Measurements from ENCODE around the gene KRT76. TPM values are rescaled to one million over a fixed set of nuclear protein-coding genes. Genes with fewer than 3 reads are reported as not detected.

Gene KRT76
- total and polyA plus RNA-seq, 5 experiments from 2014 or later = not detected

- POLR2A ChIA-PET = no interaction called here
- no peaks in the 10 kb centered on the region for H3K36me3 Mint-ChIP-seq
- H3K4me3 Mint-ChIP-seq = no peak overlapping the region
- no peaks in the 10 kb centered on the region for H3K9me3 Mint-ChIP-seq
- H3K27me3 Mint-ChIP-seq = peaks cover 1 to 13% (median 12%) of the 10 kb centered on the region in 5 donors
- DNase-seq (no peak), ATAC-seq (no peak)
- no peaks in the 10 kb centered on the region for H3K4me1 Mint-ChIP-seq
- peak overlapping the region in 1 of 10 donors; percentile 21 for H3K27ac Mint-ChIP-seq
Observed at GRCh38 chr12:52779914-52780313, 2.8 kb upstream of the KRT76 start.

DNA sequence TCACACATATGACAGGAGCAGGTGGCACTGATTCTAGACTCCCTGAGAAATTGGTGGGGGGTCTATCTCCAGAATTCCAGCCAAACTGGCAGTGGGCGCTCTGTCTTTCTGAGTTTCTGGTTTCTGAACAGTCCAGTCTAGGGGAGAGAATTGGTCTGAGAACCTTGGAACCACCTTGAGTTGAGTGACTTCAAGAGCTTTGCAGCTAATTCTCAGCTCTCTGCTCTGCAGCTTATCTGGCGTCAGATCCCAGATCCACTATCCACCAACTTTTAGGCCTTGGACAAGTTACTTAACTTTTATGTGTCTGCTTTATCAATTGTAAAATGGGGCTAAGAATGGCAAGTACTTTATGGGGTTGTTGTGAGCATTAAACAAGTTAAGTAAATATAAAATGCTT is 1.7 kb upstream of the KRT76 start:
- Mint-ChIP-seq H3K4me3 (no peak overlapping the region), H3K27me3 (peaks cover 0 to 9% (median 4%) of the 10 kb centered on the region in 5 donors), H3K27ac (peak overlapping the region in 1 of 10 donors; percentile 82), H3K36me3 (no peaks in the 10 kb centered on the region), H3K9me3 (no peaks in the 10 kb centered on the region), H3K4me1 (no peaks in the 10 kb centered on the region)
- POLR2A ChIA-PET = no interaction called here
- DNase-seq (no peak), ATAC-seq (no peak)

- DNase-seq = no peak
- H3K36me3 Mint-ChIP-seq = no peaks in the 10 kb centered on the region
- peaks cover 0 to 8% (median 1%) of the 10 kb centered on the region in 5 donors for H3K27me3 Mint-ChIP-seq
- H3K4me1 Mint-ChIP-seq = no peaks in the 10 kb centered on the region
- H3K27ac Mint-ChIP-seq = peak overlapping the region in 2 of 10 donors; percentile 41 to 62
- POLR2A ChIA-PET = no interaction called here
- H3K9me3 Mint-ChIP-seq = no peaks in the 10 kb centered on the region
- no peak overlapping the region for H3K4me3 Mint-ChIP-seq
- ATAC-seq = no peak
Observed at GRCh38 chr12:52777566-52777965, 421 bp upstream of the KRT76 start.

DNA sequence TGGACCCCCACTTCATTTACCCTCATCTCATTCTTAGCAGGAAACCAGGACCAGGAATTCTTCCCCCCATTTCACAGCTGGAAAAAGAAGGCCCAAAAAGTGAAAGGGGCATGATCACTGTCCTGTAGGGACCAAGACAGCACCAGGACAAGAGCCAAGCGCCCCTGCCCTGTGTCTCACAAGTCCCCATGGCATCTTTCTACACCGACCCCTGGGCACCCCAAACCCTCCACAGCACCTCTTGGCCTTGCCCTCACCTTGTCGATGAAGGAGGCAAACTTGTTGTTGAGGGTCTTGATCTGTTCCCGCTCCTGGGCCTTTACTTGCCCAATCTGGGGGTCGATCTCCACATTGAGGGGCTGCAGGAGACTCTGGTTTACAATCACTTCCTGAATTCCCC is 710 bp downstream of the KRT76 start:
- no peaks in the 10 kb centered on the region for H3K4me1 Mint-ChIP-seq
- no peaks in the 10 kb centered on the region for H3K9me3 Mint-ChIP-seq
- peaks cover 0 to 8% (median 1%) of the 10 kb centered on the region in 5 donors for H3K27me3 Mint-ChIP-seq
- H3K4me3 Mint-ChIP-seq = no peak overlapping the region
- POLR2A ChIA-PET = no interaction called here
- H3K27ac Mint-ChIP-seq = peak overlapping the region in 3 of 10 donors; percentile 8 to 91 (median 70)
- DNase-seq (no peak), ATAC-seq (no peak)
- no peaks in the 10 kb centered on the region for H3K36me3 Mint-ChIP-seq

GRCh38 chr12:52774629-52775250 is 2.4 kb downstream of the KRT76 start:
- Mint-ChIP-seq H3K4me3 (no peak overlapping the region), H3K9me3 (no peaks in the 10 kb centered on the region), H3K27ac (peak overlapping the region in 1 of 10 donors; percentile 33), H3K27me3 (peaks cover 0 to 8% (median 0%) of the 10 kb centered on the region in 5 donors), H3K36me3 (no peaks in the 10 kb centered on the region), H3K4me1 (no peaks in the 10 kb centered on the region)
- DNase-seq (no peak), ATAC-seq (no peak)
- POLR2A ChIA-PET = no interaction called here

GRCh38 chr12:52772772-52773171 is 4.4 kb downstream of the KRT76 start:
- peaks cover 0 to 4% (median 0%) of the 10 kb centered on the region in 5 donors for H3K27me3 Mint-ChIP-seq
- H3K4me1 Mint-ChIP-seq = no peaks in the 10 kb centered on the region
- DNase-seq (no peak), ATAC-seq (no peak)
- POLR2A ChIA-PET = interaction anchor here (1.3 kb wide), 1 partner anchor 22 kb away, joined by 3 read pairs; no protein-coding TSS in a partner anchor
- H3K4me3 Mint-ChIP-seq = no peak overlapping the region
- H3K36me3 Mint-ChIP-seq = no peaks in the 10 kb centered on the region
- peak overlapping the region in 1 of 10 donors; percentile 5 for H3K27ac Mint-ChIP-seq
- no peaks in the 10 kb centered on the region for H3K9me3 Mint-ChIP-seq

DNA sequence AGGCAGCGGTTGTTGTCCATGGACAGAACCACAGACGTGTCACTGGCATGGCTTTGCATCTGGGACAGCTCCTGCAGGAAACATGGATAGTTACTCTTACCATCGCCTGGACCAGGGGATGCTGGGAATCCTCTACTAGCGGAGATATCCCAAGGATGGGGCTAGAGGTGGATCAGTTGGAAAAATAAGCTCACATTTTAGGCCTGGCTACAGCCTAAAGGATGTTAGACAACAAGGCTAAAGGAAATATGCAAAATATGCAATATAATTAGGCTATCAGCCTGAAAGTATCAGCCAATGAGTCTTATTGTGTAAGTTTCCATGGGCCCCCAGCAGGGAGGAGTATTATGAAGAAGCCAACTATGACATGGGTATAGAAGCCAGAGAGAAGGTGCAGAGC is 5.0 kb downstream of the KRT76 start:
- POLR2A ChIA-PET = interaction anchor here (1.3 kb wide), 1 partner anchor 22 kb away, joined by 3 read pairs; no protein-coding TSS in a partner anchor
- Mint-ChIP-seq H3K4me1 (no peaks in the 10 kb centered on the region), H3K36me3 (no peaks in the 10 kb centered on the region)

DNA sequence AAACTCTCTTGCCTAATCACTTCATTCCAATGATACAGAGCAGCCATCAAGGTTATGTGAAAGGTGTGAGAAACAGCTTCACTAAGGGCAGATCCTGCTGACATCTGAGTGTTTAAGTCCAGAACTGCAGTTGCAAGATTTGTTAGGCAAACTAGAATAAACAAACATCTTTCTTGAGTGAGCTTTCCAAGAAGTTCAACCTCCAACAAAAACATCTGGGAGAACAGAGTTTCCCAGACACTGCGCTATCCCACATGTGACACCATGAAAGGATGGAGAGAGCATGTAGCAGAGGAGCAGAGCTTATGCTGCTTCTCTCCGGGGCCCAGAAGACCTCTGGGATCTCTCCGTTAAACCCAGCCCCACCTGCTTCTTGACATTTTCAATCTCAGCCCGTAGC is 5.6 kb downstream of the KRT76 start:
- ATAC-seq = no peak
- Mint-ChIP-seq H3K4me3 (no peak overlapping the region), H3K27ac (peak overlapping the region in 1 of 10 donors; percentile 17), H3K9me3 (no peaks in the 10 kb centered on the region), H3K36me3 (no peaks in the 10 kb centered on the region), H3K4me1 (no peaks in the 10 kb centered on the region), H3K27me3 (peaks cover 0 to 2% (median 0%) of the 10 kb centered on the region in 5 donors)
- POLR2A ChIA-PET = no interaction called here
- DNase-seq = no peak

More for the DNA sequence above, 5.0 kb downstream of the KRT76 start:
- no peak for DNase-seq
- no peaks in the 10 kb centered on the region for H3K9me3 Mint-ChIP-seq
- peak overlapping the region in 1 of 10 donors; percentile 64 for H3K27ac Mint-ChIP-seq
- H3K27me3 Mint-ChIP-seq = peaks cover 0 to 3% (median 0%) of the 10 kb centered on the region in 5 donors
- H3K4me3 Mint-ChIP-seq = no peak overlapping the region
- no peak for ATAC-seq

DNA sequence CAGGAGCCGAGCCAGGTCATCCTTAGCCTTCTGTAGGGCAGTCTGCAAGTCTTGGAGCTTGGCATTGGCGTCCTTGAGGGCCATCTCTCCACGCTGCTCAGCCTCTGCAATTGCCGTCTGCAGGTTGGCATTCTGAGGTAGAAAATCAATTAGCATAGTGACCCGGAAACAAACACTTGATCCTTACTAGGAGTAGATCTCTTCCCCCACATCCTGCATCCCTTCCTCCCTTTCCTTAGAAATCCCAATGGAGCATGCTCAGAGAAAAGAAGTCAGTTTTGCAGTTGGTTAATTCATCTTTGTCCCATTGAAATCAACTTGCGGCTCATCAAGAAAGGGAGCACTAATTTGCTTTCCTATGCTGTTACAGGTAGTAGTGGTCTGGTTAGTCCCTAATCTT is 6.1 kb downstream of the KRT76 start:
- Mint-ChIP-seq H3K36me3 (no peaks in the 10 kb centered on the region), H3K27ac (peak overlapping the region in 1 of 10 donors; percentile 57), H3K9me3 (no peaks in the 10 kb centered on the region), H3K4me3 (no peak overlapping the region), H3K27me3 (peaks cover 0 to 2% (median 0%) of the 10 kb centered on the region in 5 donors), H3K4me1 (no peaks in the 10 kb centered on the region)
- DNase-seq (no peak), ATAC-seq (no peak)
- POLR2A ChIA-PET = no interaction called here

- peaks cover 0 to 2% (median 0%) of the 10 kb centered on the region in 5 donors for H3K27me3 Mint-ChIP-seq
- peak overlapping the region in 2 of 10 donors; percentile 6 to 39 for H3K27ac Mint-ChIP-seq
- no peaks in the 10 kb centered on the region for H3K36me3 Mint-ChIP-seq
- DNase-seq (no peak), ATAC-seq (no peak)
- H3K4me1 Mint-ChIP-seq = no peaks in the 10 kb centered on the region
- POLR2A ChIA-PET = no interaction called here
- no peaks in the 10 kb centered on the region for H3K9me3 Mint-ChIP-seq
- H3K4me3 Mint-ChIP-seq = no peak overlapping the region
Observed at GRCh38 chr12:52769946-52770345, 7.2 kb downstream of the KRT76 start.

DNA sequence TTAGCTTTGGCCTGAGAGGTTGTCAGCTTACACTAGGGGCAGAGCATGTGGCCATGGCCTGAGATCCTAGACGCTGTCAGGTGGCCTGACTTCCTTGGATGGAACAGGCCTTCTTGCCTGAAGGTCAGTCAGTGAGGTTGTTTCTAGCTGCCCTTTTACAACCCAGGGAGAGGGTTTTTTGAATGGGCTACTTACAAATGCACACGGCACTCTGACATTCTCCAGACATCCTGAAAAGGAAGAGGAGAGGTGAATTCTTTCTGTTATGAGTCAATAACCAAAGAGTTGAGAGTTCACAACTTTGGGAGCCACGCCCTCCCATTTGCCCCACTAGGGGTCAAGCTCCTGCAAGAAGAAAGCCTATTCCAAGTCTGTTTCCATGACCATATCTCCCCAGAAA is 7.8 kb downstream of the KRT76 start:
- no peak for DNase-seq
- POLR2A ChIA-PET = no interaction called here

GRCh38 chr12:52768479-52769200 is 8.5 kb downstream of the KRT76 start:
- ATAC-seq (no peak), DNase-seq (no peak)
- Mint-ChIP-seq H3K27me3 (peaks cover 0 to 2% (median 0%) of the 10 kb centered on the region in 5 donors), H3K9me3 (peaks cover 0 to 2% (median 0%) of the 10 kb centered on the region in 9 donors), H3K4me1 (no peaks in the 10 kb centered on the region), H3K27ac (peak overlapping the region in 2 of 10 donors; percentile 31 to 82), H3K36me3 (no peaks in the 10 kb centered on the region), H3K4me3 (no peak overlapping the region)
- POLR2A ChIA-PET = no interaction called here

More for the DNA sequence above, 7.8 kb downstream of the KRT76 start:
- no peaks in the 10 kb centered on the region for H3K9me3 Mint-ChIP-seq
- no peaks in the 10 kb centered on the region for H3K4me1 Mint-ChIP-seq
- peaks cover 0 to 2% (median 0%) of the 10 kb centered on the region in 5 donors for H3K27me3 Mint-ChIP-seq
- H3K36me3 Mint-ChIP-seq = no peaks in the 10 kb centered on the region
- H3K4me3 Mint-ChIP-seq = no peak overlapping the region
- H3K27ac Mint-ChIP-seq = peak overlapping the region in 1 of 10 donors; percentile 39
- no peak for ATAC-seq

- no peak overlapping the region for H3K4me3 Mint-ChIP-seq
- H3K27ac Mint-ChIP-seq = peak overlapping the region in 1 of 10 donors; percentile 19
- no peaks in the 10 kb centered on the region for H3K4me1 Mint-ChIP-seq
- POLR2A ChIA-PET = no interaction called here
- no peak for DNase-seq
- peaks cover 0 to under 1% (median 0%) of the 10 kb centered on the region in 3 donors for H3K36me3 Mint-ChIP-seq
- H3K27me3 Mint-ChIP-seq = peaks cover 0 to 2% (median 0%) of the 10 kb centered on the region in 5 donors
- no peak for ATAC-seq
- peaks cover 0 to 9% (median 5%) of the 10 kb centered on the region in 9 donors for H3K9me3 Mint-ChIP-seq
Observed at GRCh38 chr12:52767427-52767826, 9.7 kb downstream of the KRT76 start.
